Neural cell (in vitro differentiated cells): ENCODE results near the gene SLC22A3. TPM values are rescaled to one million over a fixed set of nuclear protein-coding genes. Genes with fewer than 3 reads are reported as not detected.

ENCODE experiments used
- H2AFZ ChIP-seq: fragments of 200-600, 300-800 bp; sonication (generic), shearing (Covaris generic); 2 replicates; pipeline ENCODE4 v1.6.0; 2014; ENCODE audit warnings: low read depth, mild to moderate bottlenecking, antibody characterized with exemption, low read length, moderate library complexity
- H3F3A ChIP-seq: fragments of 200-600 bp; shearing (Covaris generic); 2 replicates; pipeline ENCODE4 v1.6.1; 2016; ENCODE audit warnings: mild to moderate bottlenecking, moderate library complexity, mixed read lengths, antibody characterized with exemption, low read length; ENCODE audit not compliant: insufficient read depth, poor library complexity, severe bottlenecking
- H3K27ac ChIP-seq: fragments of 200-600, 300-800 bp; sonication (generic), shearing (Covaris generic); 2 replicates; pipeline ENCODE4 v1.5.1; 2014; ENCODE audit warnings: mild to moderate bottlenecking, low read length, moderate library complexity
- H3K27me3 ChIP-seq: fragments of 300-800, 200-600 bp; sonication (generic), shearing (Covaris generic); 2 replicates; pipeline ENCODE4 v1.6.0; 2014; ENCODE audit warnings: mild to moderate bottlenecking, low read depth, low read length, moderate library complexity; ENCODE audit not compliant: insufficient read depth
- H3K36me3 ChIP-seq: fragments of 300-800, 200-600 bp; sonication (generic), shearing (Covaris generic); 2 replicates; pipeline ENCODE4 v1.5.1; 2014; ENCODE audit warnings: mild to moderate bottlenecking, antibody characterized with exemption, low read length, moderate library complexity; ENCODE audit not compliant: insufficient read depth
- H3K4me2 ChIP-seq: fragments of 300-800, 200-600 bp; sonication (generic), shearing (Covaris generic); 2 replicates; pipeline ENCODE4 v1.6.0; 2014; ENCODE audit warnings: mild to moderate bottlenecking, low read length
- H3K4me3 ChIP-seq: fragments of 300-800, 200-600 bp; sonication (generic), shearing (Covaris generic); 2 replicates; pipeline ENCODE4 v1.5.1; 2014; ENCODE audit warnings: mild to moderate bottlenecking, low read length, moderate library complexity
- H3K79me2 ChIP-seq: fragments of 200-600 bp; shearing (Covaris generic); replicated peaks from 2 replicates; pipeline ENCODE4 v1.6.0; 2014; ENCODE audit warnings: mild to moderate bottlenecking, low read length, moderate library complexity; ENCODE audit not compliant: insufficient read depth
- H3K9ac ChIP-seq: fragments of 300-800, 200-600 bp; sonication (generic), shearing (Covaris generic); 2 replicates; pipeline ENCODE4 v1.6.1; 2016; ENCODE audit warnings: mild to moderate bottlenecking, low read length, mixed read lengths
- H3K9me2 ChIP-seq: fragments of 200-600 bp; shearing (Covaris generic); 2 replicates; pipeline ENCODE4 v1.6.1; 2016; ENCODE audit warnings: mild to moderate bottlenecking, low read length, mixed read lengths; ENCODE audit not compliant: insufficient read depth
- H3K9me3 ChIP-seq: fragments of 200-600, 300-800 bp; sonication (generic), shearing (Covaris generic); 2 replicates; pipeline ENCODE4 v1.6.1; 2016; ENCODE audit warnings: mild to moderate bottlenecking, mixed run types, low read length, moderate library complexity, mixed read lengths
- H4K20me1 ChIP-seq: fragments of 200-600 bp; shearing (Covaris generic); 2 replicates; pipeline ENCODE4 v1.6.1; 2016; ENCODE audit warnings: mild to moderate bottlenecking, mixed run types; ENCODE audit not compliant: insufficient read depth
- CTCF ChIP-seq: fragments of 450-650 bp; IDR thresholded peaks from 2 replicates; pipeline ENCODE4 v1.5.1; 2014; ENCODE audit warnings: antibody characterized with exemption, mild to moderate bottlenecking, moderate library complexity; ENCODE audit not compliant: poor library complexity, severe bottlenecking
- EP300 ChIP-seq: fragments of 450-650 bp; conservative IDR thresholded peaks from 2 replicates; pipeline ENCODE4 v1.6.1; 2014; ENCODE audit warnings: antibody characterized with exemption, mild to moderate bottlenecking, moderate library complexity; ENCODE audit not compliant: poor library complexity, severe bottlenecking
- EZH2 ChIP-seq: fragments of 200-600, 300-800 bp; shearing (Covaris generic), sonication (generic); IDR thresholded peaks from 2 replicates; pipeline ENCODE4 v1.6.1; 2014; ENCODE audit warnings: antibody characterized with exemption, low read length, borderline replicate concordance, mild to moderate bottlenecking; ENCODE audit not compliant: insufficient read depth, poor library complexity, severe bottlenecking
- MXI1 ChIP-seq: fragments of 450-650 bp; conservative IDR thresholded peaks from 2 replicates; pipeline ENCODE4 v1.6.1; 2014; ENCODE audit warnings: antibody characterized with exemption, mild to moderate bottlenecking; ENCODE audit not compliant: poor library complexity, severe bottlenecking
- POLR2AphosphoS5 ChIP-seq: IDR thresholded peaks from 2 replicates; pipeline ENCODE4 v1.6.1; 2012
- RAD21 ChIP-seq: fragments of 450-650 bp; conservative IDR thresholded peaks from 2 replicates; pipeline ENCODE4 v1.6.1; 2014; ENCODE audit warnings: antibody characterized with exemption, mild to moderate bottlenecking, moderate library complexity
- REST ChIP-seq: IDR thresholded peaks from 2 replicates; pipeline ENCODE4 v1.6.1; 2012; ENCODE audit warnings: borderline replicate concordance
- SMC3 ChIP-seq: fragments of 450-650 bp; conservative IDR thresholded peaks from 2 replicates; pipeline ENCODE4 v1.6.1; 2014; ENCODE audit warnings: antibody characterized with exemption, mild to moderate bottlenecking, moderate library complexity; ENCODE audit not compliant: poor library complexity
- TAF1 ChIP-seq: IDR thresholded peaks from 2 replicates; pipeline ENCODE4 v1.6.1; 2012; ENCODE audit warnings: low read depth
- polyA plus RNA-seq: library from polyadenylated mRNA; depleted of rRNA; stranded (reverse); fragments of >200 nt; gene quantifications from 2 replicates; pipeline ENCODE4 v1.2.3, GENCODE V29; 2014

Gene SLC22A3
- polyA plus RNA-seq, 1 donor from 2014 or later: not detected

GRCh38 chr6:160365117-160365516 is 16.9 kb downstream of the SLC22A3 start:
- H3K9me3 ChIP-seq: no peaks in the 10 kb centered on the region
- no peak overlapping the region for H3K4me2 ChIP-seq
- H2AFZ ChIP-seq: no peak overlapping the region
- H3K4me3 ChIP-seq: no peak overlapping the region
- H3K9ac ChIP-seq: no peak overlapping the region
- no peak overlapping the region for H3K27ac ChIP-seq
- no peaks in the 10 kb centered on the region for H4K20me1 ChIP-seq
- H3K9me2 ChIP-seq: no peaks in the 10 kb centered on the region
- H3K36me3 ChIP-seq: no peaks in the 10 kb centered on the region
- no peaks in the 10 kb centered on the region for H3F3A ChIP-seq
- TF ChIP-seq RAD21 (no peak), POLR2AphosphoS5 (no peak), SMC3 (no peak), MXI1 (no peak), EZH2 (no peak)
- no peaks in the 10 kb centered on the region for H3K27me3 ChIP-seq
- no peaks in the 10 kb centered on the region for H3K79me2 ChIP-seq

- no peak overlapping the region for H2AFZ ChIP-seq
- H3K9ac ChIP-seq: no peak overlapping the region
- TF ChIP-seq TAF1: no peak
- TF ChIP-seq SMC3: no peak
- TF ChIP-seq RAD21: no peak
- TF ChIP-seq CTCF: no peak
- TF ChIP-seq EZH2: no peak
- TF ChIP-seq MXI1: no peak
- no peak for TF ChIP-seq REST
- no peak for TF ChIP-seq EP300
- TF ChIP-seq POLR2AphosphoS5: no peak
- H3K4me3 ChIP-seq: no peak overlapping the region
- no peaks in the 10 kb centered on the region for H3K79me2 ChIP-seq
- H3K27ac ChIP-seq: no peak overlapping the region
- H3K9me2 ChIP-seq: no peaks in the 10 kb centered on the region
- H3K36me3 ChIP-seq: no peaks in the 10 kb centered on the region
- H4K20me1 ChIP-seq: no peaks in the 10 kb centered on the region
- no peaks in the 10 kb centered on the region for H3K9me3 ChIP-seq
- H3K4me2 ChIP-seq: no peak overlapping the region
- H3K27me3 ChIP-seq: no peaks in the 10 kb centered on the region
- no peaks in the 10 kb centered on the region for H3F3A ChIP-seq
These were observed 19.8 kb downstream of the SLC22A3 start for GRCh38 chr6:160367798-160368547.
